HG03159 (cell line): ENCODE measurements around the gene DARS2.

ENCODE experiments used
- ATAC-seq: cut with Tn5 transposase; IDR thresholded peaks from one replicate; pipeline ENCODE4 v1.9.1; 2021; ENCODE audit warnings: mild to moderate bottlenecking, moderate library complexity; ENCODE audit not compliant: unreplicated experiment

The DARS2 gene

DNA sequence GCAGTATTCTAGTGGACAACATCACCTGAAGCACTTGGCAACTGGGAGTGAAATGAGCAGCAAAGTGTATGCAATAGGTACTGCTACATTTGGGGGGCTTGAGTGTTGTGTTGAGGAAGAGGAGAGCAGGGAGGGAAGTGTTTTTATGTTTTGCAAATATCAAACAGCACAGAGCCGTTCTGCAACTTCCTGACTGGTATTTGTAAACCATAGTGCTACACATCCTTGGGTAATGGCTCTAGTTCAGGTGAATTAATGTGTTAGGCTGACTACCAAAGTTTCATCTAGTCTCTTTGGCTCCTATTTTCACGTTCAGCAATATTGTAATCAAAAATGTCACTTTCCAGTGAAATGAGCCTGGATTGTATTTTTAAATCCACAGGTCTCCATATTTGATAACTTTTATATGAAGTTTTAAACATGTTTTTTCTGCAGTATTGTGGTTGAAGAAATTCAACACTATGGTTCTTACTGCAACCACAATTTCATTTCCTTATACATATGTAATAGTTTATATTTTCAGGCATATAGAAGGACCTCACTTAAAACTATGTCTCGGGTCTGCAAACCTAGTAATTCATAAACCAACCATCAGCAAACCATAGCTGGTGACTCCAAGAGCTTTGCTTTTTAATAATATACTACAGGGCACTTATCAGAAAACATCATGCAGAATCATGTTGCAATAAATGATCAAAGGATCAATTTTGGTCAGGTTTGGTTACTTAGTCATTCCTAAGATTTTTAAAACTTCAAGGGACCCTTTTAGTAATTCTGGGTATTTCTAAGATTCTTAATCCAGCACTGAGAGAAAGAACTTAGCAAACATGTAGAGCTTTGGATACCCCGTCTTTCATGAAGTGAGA is 62.5 kb downstream of the DARS2 start:
- ATAC-seq: no peak

DNA sequence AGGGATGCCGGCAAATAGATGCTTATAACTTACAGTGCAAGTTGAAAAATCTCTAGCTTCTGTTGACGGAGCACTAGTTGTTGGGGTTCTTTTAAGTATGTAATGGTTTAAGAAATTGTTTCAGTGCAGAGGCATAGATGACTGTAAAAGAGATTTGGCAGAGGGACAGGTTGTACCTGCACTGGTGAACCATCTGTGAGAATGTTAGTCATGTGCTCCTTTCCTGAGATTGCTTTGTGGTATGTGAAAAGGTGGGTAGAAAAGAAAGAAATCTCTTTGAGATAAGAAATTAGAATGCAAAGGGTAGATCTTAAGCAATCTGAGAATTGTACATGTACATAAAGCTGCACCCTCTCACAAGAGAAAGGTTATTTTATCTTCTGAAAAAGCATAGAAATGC is 63.2 kb downstream of the DARS2 start:
- no peak for ATAC-seq

DNA sequence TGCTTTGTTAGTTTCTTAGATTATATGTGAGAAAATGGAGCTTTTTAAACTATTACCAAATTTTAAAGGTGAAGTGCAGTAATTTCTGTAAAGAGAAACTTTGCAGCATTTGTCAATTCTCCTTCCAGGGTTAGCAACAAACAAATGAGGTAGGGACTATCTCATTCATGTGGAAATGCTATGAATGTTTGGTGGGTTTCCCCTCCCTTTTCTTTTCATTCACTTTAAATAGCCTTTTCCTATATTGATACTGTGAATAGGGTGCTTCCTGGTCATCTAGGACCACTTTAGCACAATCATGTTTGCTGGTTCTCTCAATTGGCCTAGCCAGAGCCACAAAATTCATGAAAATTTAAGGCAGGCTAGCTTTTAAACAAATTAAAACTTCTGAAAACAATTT is 64.3 kb downstream of the DARS2 start:
- no peak for ATAC-seq

DNA sequence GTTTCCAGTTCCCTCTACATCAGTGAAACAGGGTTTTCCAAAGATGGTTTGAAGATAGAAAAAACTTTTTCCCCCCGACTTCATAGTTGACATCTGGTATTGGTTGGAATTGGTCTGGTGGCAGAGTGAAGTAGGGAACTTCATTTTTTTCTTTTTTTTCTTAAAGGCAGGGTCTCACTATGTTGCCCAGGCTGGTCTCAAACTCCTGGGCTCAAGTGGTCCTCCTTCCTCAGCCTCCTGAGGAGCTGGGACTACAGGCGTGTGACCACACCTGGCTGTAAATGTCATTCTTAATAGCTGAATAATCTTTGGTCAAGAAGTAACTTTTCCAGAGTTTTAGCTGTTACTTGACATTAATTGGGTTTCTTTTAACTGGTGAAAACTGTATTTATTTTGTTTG is 65.4 kb downstream of the DARS2 start:
- no peak for ATAC-seq

DNA sequence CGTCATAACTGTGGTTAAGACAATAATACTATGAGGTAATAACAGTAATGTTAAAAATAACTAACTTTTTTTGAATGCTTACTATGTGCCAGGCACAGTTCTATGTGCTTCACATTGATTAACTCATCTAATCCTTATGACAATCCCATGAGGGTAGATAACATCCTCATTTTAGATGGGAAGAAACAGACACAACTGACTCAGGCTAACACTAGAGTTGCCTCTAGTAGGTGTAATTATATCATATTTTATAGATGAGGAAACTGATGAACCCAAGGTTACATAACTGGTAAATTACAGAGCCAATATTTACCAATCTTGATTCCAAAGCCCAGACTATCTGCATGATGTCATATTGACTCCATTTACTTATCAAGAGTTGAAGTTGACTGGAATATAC is 69.1 kb downstream of the DARS2 start:
- no peak for ATAC-seq

DNA sequence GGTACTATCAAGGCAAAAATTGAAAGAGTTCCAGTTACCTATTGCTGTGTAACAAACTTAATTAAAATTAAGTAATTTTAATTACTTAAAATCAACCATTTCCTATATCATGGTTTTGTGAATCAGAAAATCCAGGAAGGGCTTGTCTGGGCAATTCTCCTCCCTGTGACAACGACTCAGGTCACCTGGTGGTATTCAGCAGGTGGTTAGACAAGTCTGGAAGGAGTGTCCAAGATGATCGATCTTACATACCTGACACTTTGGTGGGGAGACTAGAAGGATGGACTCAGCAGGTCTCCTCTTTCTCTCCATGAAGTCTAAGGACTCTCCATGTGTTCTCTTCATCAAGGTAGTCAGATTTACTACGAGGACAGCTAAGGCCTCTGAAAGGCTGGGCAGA is 69.7 kb downstream of the DARS2 start:
- ATAC-seq: no peak

DNA sequence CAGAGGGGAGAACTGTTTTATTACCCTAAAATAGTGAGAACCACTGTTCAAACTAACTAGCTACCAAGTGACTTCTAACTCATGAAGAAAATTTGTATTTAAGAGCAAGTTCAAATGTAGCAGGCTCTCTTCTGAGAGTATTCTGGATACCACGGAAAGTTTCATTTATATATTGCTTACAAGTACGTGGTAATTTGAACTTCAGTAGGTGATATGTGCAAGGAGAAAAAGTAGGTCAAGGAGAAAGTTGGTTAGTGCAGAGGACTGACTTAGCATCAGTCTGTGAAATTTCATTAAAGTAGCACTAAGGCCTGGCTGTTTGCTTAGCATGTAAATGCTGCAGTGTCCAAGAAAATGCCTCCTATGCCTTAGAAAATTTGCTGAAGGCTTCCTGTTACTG is 76.0 kb downstream of the DARS2 start:
- no peak for ATAC-seq

DNA sequence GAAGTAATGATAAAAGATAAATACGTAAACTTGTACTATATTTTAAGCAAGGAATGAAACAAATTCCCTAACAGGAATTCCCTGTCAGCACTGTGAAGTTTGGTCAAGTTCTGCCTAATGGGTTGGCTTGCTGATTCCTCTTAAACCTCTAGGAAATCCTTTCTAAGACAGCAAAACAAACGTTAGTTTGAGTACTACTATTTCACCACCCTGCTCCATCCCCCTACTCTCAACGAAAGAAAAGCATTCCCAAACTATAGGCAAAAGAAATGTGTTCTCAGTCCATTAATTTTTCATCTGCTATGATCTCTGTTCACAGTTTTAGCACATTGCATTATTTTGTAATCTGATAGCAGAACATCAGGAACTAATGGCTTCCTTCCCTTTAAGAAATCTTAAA is 76.5 kb downstream of the DARS2 start:
- ATAC-seq: no peak

DNA sequence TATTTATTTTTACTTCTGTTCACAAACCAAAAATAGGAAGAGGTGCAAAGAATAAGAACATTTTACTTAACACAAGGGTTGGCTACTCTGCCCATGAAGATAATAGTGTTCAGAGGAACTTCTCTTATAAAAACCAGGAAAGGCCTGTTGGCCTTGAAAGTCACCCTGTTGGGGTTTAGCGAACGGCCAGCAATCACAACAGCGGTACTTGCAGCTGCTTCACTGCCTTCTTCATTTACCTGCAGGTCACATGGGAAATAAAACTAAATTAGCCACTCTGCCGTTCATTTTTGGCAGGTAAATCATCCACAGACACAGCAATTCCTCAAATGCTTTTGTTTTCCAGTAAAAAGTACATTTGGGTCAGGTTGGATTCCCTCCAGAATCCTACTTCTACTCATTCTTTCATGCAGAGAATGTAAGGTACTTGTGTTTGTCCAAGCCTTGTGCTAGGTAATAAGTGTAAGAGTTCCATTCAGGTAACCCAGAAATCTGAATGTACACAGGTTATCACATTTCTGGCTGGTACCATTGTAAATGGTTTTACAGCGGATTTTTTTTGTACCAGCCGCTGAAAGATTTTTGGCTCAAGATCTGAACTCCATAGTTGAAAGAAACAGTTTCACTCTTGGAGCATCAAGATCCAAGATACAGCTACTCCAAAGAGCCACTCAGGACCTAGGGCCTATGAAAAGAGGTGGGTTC is 79.5 kb downstream of the DARS2 start:
- ATAC-seq: no peak
